Skeletal muscle satellite cell (primary cell): ENCODE measurements around the gene C14orf180.

Experiments
- H3K27me3 ChIP-seq: 2 replicates; pipeline ENCODE4 v1.7.0; 2013; ENCODE audit warnings: low read length; ENCODE audit not compliant: control insufficient read depth, insufficient read depth
- H3K36me3 ChIP-seq: 2 replicates; pipeline ENCODE4 v1.7.0; 2013; ENCODE audit warnings: mild to moderate bottlenecking, control low read depth, low read length; ENCODE audit not compliant: insufficient read depth
- H3K4me1 ChIP-seq: 2 replicates; pipeline ENCODE4 v1.7.0; 2013; ENCODE audit warnings: low read length; ENCODE audit not compliant: control insufficient read depth, insufficient read depth
- H3K4me2 ChIP-seq: 2 replicates; pipeline ENCODE4 v1.7.0; 2013; ENCODE audit warnings: mild to moderate bottlenecking, low read length
- H3K4me3 ChIP-seq: 2 replicates; pipeline ENCODE4 v1.7.0; 2013; ENCODE audit warnings: low read length
- H3K9ac ChIP-seq: 2 replicates; pipeline ENCODE4 v1.7.0; 2013; ENCODE audit warnings: mild to moderate bottlenecking, low read depth, low read length, moderate library complexity
- H3K9me3 ChIP-seq: replicated peaks from 2 replicates; pipeline ENCODE4 v1.7.0; 2013; ENCODE audit warnings: mild to moderate bottlenecking, control low read depth, low read length

C14orf180 gene

DNA sequence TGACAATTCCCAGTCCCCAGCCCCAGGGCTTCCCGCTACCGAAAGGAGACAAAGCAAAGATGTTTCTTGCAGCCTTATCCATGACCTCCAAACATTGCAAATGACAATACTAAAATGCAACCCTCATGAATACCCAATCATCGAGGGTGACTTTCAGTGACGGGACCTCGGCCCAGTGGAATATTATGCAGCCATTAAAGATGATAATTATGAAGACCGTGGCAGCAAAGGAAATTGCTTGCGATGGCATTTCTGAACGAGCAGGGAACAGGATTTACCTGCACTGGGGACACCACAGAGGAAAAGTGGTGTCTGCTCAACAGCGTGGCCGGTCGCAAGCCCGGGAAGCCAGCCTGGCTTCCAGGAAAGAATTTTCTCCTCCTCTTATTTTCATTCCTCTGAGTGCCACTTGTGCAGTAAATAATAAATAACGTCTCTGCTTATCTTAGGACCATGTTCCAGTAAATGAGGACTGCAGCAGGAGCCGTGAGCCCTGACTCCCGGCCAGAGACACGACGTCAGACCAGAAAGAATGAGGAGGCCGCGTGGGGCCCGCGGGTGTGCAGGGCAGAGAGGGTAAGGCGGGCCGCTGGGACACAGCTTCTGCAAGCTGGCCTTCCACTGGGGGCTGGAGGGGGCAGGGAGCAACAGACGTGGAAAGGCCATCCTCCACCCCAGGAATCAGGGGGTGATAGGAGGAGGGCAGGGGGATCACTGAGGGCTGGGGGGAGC, 6.6 kb downstream of the C14orf180 start:
- H3K9ac ChIP-seq, result no peak overlapping the region
- H3K36me3 ChIP-seq, result no peaks in the 10 kb centered on the region
- H3K4me3 ChIP-seq, result no peak overlapping the region
- no peaks in the 10 kb centered on the region for H3K4me1 ChIP-seq
- H3K27me3 ChIP-seq, result peaks cover 88% of the 10 kb centered on the region
- H3K9me3 ChIP-seq, result no peaks in the 10 kb centered on the region
- no peak overlapping the region for H3K4me2 ChIP-seq

DNA sequence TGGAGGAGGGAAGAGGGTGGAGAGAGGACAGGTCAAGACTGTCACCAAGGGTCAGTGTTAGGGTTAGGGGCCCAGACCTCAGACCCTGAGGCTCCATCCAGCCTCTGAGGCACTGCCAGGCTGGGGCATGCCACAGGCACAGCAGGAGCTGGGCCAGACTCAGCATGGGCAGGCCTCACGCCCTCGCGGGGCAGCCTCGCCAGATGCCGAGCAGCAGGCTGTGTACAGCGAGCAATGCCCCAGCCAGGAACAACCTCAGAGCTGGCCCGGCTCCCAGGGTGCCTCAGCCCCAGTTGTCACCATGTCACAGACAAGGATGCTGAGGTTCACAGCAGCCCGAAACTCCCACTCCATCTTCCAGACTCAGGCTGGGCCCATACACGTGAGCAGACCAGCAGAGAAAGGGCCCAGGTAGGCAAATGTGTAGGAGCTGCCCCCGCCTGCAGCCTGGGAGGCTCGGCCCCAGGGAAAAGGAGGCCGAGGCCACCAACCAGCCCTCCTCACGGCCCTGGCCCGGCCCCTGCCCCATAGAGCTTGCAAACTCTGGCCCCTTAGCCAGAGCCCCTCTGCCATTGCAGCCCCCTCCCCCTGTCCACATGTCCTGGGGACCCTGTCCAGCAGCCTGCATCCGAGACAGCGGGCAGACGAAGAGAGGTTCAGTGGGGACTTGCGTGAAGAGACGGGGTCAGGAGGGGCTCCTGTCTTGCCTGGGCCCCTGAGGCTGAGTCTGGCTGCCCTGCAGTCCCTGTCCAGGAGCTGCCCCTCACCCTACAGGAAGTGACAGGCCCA, 7.5 kb downstream of the C14orf180 start:
- Histone ChIP-seq H3K27me3 (peaks cover 83% of the 10 kb centered on the region), H3K9ac (no peak overlapping the region), H3K9me3 (no peaks in the 10 kb centered on the region), H3K36me3 (no peaks in the 10 kb centered on the region), H3K4me3 (no peak overlapping the region), H3K4me2 (no peak overlapping the region), H3K4me1 (no peaks in the 10 kb centered on the region)

DNA sequence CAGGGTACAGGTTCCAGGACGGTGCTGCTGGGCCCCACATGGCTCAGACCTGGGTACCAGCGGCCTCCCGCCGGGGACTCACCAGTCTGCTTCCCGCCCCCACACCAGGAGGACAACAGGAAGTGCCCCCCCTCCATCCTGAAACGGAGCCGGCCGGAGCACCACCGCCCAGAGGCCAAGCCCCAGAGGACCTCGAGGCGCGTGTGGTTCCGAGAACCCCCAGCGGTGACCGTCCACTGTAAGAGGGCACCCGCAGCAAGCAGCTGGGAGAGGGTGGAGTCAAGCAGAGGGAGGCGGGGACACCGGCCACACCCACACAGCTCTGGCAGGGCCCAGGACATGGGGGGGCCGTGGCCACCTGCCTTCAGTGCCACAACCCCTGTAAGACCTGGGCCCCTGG, 8.1 kb downstream of the C14orf180 start:
- Histone ChIP-seq H3K4me2 (no peak overlapping the region), H3K36me3 (no peaks in the 10 kb centered on the region), H3K9ac (no peak overlapping the region), H3K4me1 (no peaks in the 10 kb centered on the region), H3K27me3 (peaks cover 77% of the 10 kb centered on the region), H3K9me3 (no peaks in the 10 kb centered on the region), H3K4me3 (no peak overlapping the region)

DNA sequence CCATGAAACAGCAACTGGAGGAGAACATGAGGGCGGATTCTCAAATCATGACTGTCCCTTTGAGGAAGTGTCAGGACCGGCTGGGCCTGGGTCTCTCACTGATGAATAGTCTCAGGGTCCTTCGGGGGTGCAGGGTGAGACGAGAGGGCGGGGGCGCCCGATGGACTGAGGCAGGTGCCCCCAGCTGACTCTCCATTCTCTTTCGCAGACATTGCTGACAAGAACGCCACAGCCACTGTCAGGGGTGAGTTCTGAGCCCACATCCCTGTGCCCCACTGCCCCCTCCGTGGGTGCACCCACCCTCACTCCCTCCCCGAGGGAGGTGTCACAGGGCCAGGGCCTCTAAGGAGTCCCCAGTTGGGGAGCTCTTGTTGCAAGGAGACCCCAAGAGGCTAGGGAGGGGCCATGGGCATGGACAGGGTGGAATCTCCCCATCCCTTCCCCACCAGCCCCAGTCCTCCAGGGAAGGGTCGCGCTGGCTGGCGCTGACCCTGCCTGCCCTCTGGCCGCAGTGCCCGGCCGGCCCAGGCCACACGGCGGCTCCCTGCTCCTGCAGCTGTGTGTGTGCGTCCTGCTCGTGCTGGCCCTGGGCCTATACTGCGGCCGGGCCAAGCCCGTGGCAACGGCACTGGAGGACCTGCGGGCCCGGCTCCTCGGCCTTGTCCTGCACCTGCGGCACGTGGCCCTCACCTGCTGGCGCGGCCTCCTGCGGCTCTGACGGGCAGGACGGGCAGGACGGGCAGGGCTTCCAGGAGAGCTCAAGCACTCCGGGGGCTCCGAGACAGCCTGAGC, 8.7 kb downstream of the C14orf180 start:
- Histone ChIP-seq H3K4me3 (no peak overlapping the region), H3K4me1 (no peaks in the 10 kb centered on the region), H3K36me3 (no peaks in the 10 kb centered on the region), H3K9ac (no peak overlapping the region), H3K9me3 (no peaks in the 10 kb centered on the region), H3K27me3 (peaks cover 71% of the 10 kb centered on the region), H3K4me2 (no peak overlapping the region)

DNA sequence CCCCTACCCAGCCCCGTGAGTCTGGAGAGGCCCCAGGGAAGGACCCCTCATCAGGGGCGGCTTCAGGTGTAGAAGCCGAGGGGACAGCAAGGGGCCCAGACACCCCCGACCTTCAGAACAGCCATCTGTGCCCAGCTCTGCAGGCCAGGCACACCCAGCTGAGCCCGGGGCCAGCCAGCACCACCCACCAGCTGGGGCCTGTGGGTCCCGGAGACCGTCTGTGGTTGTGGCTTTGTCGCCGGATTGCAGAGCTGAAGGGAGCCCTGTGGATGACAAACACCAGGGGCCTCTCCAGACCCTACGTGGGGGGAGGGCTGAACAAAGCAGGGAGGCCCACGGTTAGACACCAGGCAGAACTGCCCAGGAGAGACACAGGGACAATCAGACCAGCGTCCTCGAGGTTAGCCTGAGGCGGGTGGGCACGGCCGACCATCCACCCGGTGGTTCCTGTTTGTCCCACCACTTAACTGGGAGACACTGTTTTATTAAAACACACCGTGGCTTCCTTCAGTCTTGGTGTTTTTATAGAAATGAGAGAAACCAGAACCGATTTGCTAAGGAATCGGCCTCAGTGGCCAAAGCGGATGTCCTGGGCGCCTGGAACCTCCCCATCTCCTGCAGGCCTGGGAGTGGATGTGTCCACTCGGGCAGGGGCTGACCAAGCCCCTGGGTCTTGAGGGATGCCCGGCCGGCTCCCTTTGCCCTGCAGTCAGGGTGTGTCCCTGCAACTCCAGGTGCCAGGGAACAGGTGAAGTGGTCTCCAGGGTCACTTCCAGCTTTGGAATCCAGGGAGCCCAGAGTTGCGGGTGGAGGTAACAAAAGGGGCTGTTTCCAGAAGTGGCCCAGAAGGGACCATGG, 10.0 kb downstream of the C14orf180 start:
- H3K4me1 ChIP-seq, result no peaks in the 10 kb centered on the region
- H3K9ac ChIP-seq, result no peak overlapping the region
- H3K4me3 ChIP-seq, result no peak overlapping the region
- H3K36me3 ChIP-seq, result no peaks in the 10 kb centered on the region
- H3K4me2 ChIP-seq, result no peak overlapping the region
- H3K27me3 ChIP-seq, result peaks cover 60% of the 10 kb centered on the region
- no peaks in the 10 kb centered on the region for H3K9me3 ChIP-seq

DNA sequence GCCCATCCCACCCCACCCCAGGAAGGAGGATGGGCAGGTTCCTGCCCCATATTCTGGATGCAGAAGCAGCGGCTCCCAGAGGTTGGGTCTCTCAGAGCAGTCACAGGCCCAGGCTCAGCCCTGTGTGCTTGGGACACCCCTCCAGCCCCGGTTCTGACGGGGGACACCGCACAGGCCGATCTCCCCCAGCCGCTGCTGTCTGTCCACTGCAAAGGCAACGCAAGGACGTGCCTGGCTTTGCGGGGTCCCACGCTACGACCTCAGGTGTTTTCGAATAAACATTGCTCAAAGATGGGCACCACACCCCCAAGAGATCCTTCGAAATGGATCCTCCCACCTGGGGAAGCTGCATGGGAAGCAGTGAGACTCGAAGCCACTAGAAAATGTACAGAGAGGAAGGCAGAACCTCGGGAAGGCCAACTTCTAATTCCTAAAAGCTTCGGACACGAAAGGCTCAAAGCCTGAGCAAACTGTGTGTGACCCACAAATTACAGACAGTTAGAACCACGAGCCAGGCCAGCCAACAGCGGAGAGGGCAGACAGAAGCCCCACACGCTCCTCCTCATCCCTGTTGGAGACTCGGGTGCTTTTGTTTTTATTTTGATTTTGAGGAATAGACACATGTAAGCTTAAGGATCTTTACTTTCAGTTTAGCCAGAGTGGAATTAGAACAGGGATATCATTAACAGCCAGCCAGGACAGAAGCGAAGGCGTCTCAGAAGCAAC, 10.8 kb downstream of the C14orf180 start:
- no peaks in the 10 kb centered on the region for H3K9me3 ChIP-seq
- no peak overlapping the region for H3K4me3 ChIP-seq

DNA sequence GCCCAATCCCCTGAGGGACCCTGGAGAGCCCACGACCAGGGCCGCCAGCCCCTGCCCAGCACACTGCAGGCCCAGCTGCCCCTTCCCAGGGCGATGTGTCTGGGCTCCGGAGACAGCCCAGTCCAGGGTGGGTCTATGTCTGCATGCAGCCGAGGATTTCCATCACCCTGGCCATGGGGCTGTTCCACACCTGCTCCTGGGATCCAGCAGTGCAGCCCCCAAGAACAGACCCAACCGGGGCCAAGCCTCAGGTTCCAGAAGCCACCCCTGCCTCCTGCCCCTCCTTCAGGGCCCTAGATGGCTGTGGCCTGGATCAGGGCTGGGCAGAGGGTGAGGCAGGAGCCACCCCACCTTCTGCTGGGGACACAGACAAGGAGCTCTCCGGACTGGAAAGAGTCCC, 11.5 kb downstream of the C14orf180 start:
- Histone ChIP-seq H3K9ac (no peak overlapping the region), H3K9me3 (no peaks in the 10 kb centered on the region), H3K4me2 (no peak overlapping the region), H3K4me3 (no peak overlapping the region), H3K27me3 (peaks cover 49% of the 10 kb centered on the region), H3K36me3 (no peaks in the 10 kb centered on the region), H3K4me1 (no peaks in the 10 kb centered on the region)

More for the DNA sequence above, 10.8 kb downstream of the C14orf180 start:
- Histone ChIP-seq H3K4me2 (no peak overlapping the region), H3K36me3 (no peaks in the 10 kb centered on the region), H3K9ac (no peak overlapping the region), H3K27me3 (peaks cover 52% of the 10 kb centered on the region), H3K4me1 (no peaks in the 10 kb centered on the region)

DNA sequence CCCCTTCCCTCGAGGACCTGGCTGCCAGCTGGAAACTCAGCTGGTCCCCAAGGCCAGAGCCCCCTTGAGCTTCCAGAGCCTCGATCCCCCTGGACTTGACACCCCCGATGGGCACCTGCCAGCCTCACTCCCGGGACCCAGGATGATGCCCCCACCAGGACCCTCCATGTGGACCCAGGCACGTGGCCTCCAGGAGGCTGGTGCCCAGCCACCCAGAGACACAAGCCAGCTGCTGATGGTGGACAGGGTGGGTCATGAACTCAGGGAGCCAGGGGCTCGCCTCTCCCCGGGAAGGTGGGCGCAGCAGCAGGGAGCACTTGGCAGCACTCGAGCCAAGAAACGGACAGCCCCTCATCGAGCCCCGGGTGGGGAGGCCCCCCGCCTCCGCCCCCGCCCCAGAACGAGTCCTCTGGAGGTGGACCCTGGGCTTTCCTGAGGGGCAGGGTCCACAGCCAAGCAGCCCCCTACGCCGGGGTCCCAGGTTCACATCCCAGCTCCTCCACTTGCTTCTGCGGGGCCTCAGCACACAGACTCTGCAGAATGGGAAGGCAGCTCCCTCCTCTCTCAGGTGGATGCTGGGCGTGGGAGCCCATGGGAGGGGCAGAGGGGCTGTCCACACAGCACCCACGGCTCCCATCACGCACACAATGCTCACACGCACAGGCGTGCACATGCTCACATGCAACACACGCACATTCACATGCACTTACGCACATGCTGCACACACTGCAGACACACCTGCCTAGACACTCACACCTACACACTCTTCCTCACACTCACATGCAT, 12.1 kb downstream of the C14orf180 start:
- H3K4me3 ChIP-seq, result no peak overlapping the region
- H3K36me3 ChIP-seq, result no peaks in the 10 kb centered on the region
- no peak overlapping the region for H3K4me2 ChIP-seq
- H3K9me3 ChIP-seq, result no peaks in the 10 kb centered on the region
- no peaks in the 10 kb centered on the region for H3K4me1 ChIP-seq
- peaks cover 44% of the 10 kb centered on the region for H3K27me3 ChIP-seq
- no peak overlapping the region for H3K9ac ChIP-seq

DNA sequence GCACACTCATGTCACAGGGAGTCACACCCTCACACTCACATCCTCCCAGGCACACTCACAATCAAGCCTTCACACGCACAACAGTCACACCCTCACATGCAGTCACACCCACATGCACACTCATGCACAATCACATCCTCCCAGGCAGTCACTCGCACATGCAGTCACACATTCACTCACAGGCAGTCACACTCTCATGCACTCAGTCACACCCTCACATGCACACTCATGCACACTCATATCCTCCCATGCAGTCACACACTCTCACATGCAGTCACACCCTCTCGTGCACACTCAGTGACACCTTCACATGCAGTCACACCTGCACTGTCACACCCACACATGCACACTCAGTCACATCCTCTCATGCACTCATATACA, 12.7 kb downstream of the C14orf180 start:
- Histone ChIP-seq H3K4me2 (no peak overlapping the region), H3K9ac (no peak overlapping the region), H3K4me1 (no peaks in the 10 kb centered on the region), H3K9me3 (no peaks in the 10 kb centered on the region), H3K27me3 (peaks cover 38% of the 10 kb centered on the region), H3K36me3 (no peaks in the 10 kb centered on the region), H3K4me3 (no peak overlapping the region)

DNA sequence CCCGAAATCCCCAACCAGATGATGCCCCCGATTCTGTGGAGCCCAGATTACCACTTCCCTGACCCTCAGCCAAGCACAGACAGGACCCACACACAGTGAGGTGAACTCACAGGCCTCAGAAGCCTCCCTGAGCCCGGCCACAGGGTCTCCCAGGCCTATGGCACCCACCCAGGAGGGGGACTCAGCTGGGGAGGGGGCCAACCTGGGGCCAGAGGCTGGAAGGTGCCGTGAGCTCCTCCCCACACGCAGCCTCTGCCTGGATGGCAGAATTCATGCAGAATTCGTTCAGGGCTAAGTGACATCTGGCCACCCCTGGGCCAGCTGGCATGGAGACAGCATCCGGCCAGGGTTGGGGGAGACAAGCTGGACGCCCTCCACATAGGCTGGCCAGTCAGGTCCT, 13.2 kb downstream of the C14orf180 start:
- Histone ChIP-seq H3K9me3 (no peaks in the 10 kb centered on the region), H3K27me3 (peaks cover 38% of the 10 kb centered on the region)

More for the DNA sequence above, 13.2 kb downstream of the C14orf180 start:
- Histone ChIP-seq H3K4me3 (no peak overlapping the region), H3K36me3 (no peaks in the 10 kb centered on the region), H3K4me1 (no peaks in the 10 kb centered on the region), H3K4me2 (no peak overlapping the region), H3K9ac (no peak overlapping the region)
